HG02981 (cell line): Measurements from ENCODE around the gene SSTR5.

Source experiments
- ATAC-seq: cut with Tn5 transposase; IDR thresholded peaks from one replicate; pipeline ENCODE4 v1.9.1; 2021; ENCODE audit warnings: mild to moderate bottlenecking, moderate library complexity; ENCODE audit not compliant: unreplicated experiment

SSTR5 gene

DNA sequence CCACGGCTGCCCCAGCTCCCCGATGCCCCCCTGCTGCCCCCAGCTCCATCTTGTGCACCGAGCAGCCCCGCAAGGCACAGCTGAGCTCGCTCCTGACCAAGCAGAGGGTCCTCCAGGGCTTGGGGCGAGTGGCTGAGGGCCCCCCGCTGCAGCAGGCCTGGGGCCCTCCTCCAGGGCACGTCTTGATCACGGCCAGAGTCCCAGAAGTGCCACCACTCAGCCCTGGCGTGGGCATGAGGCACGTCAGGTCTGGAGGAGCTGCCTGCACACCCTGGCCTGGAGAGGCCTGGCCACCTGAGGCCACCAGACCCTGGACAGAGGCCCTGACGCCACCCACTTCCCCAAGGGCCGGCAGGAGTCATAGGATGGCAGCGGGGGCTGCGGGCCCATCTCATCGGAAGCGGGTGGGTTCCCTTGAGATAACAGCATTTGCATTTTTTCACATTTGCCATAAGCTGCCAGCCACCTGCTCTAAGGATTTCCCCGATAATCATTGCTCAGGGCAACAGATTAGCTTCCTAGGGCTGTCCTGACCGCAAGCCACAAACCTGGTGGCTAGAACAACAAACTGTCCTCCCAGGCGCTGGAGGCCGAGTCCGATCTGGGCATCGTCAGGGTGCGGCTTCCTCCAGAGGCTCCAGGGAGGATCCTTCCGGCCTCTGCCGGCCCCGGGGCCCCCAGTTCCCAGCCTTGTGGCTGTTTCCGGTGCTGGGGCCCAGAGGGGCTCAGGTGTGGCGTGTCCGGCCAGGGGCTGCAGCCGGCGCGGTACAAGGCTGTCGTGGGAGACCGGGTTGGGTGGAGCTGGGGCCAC, 47.4 kb downstream of the SSTR5 start:
- no peak for ATAC-seq

DNA sequence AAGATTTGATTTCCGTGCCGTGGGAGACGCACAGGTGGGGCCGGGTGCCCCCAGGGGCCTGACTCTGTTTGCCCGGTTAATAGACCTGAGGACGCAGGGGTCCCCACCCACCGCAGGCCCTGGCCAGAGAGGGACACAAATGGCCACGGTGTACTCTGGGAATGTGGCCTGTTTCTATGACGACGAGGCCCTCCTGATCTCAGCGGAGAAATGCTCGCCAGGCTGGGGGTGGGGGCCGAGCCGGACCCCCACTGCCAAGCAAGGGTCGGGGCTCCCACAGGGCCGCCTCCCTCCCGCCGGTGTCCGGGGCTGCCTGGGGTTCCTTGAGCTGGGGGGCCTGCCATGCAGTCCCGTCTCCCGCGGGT, 48.0 kb downstream of the SSTR5 start:
- no peak for ATAC-seq

DNA sequence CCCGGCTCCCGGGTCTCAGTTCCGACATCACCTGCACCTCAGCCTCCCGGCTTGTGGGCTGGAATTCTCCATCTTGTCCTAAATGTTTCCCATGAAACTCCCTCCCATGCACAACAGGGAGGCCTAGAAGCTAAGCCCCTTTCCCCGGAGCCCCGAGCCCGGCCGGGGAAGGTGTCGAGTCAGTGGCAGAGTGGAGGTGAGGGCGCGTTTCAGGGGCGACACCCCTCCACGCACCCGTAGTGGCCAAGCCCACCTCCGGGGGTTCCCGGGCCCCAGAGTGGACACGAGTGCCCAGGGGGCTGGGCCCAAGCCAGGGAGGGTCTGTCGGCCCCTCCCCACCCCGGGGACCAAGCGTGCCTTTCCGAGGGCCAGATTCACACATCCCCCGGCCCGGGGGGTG, 48.5 kb downstream of the SSTR5 start:
- no peak for ATAC-seq

DNA sequence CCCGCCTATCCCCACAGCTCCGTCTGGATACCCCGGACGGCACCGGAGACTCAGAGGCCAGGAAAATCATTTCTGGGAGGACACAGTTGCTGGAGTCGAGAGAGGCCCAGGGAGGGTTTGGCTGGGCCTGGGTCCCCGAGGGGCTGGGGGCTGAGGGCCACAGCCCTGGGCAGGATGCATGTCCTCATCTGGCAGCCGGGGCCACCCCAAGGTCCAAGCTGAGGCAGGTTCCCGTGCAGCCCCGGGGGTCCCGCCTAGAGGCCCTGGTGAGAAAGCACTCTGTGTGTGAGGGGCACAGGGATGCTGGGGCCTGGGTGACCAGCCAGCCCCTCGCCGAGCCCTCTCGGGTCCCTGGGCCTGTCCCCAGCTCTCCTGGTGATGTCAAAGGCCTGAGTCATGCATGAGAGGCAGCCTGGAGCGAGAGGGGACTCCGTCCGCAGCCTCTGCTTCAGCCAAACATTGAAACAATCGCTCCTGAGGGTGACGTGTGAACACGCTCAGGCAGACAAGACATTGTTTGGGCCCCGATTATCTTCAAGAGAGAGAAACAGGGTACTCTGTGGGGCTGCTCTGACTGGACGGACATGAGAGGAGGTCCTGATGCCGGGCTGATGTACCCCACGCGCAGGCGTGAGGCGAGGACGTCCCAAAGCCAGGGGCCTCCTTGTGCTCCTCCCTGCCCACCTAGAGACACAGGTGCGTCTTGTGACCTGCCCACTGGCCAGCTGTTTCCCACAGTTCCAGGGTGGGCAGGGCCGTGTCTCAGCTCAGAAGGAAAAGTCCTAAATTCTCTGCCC, 49.3 kb downstream of the SSTR5 start:
- no peak for ATAC-seq

DNA sequence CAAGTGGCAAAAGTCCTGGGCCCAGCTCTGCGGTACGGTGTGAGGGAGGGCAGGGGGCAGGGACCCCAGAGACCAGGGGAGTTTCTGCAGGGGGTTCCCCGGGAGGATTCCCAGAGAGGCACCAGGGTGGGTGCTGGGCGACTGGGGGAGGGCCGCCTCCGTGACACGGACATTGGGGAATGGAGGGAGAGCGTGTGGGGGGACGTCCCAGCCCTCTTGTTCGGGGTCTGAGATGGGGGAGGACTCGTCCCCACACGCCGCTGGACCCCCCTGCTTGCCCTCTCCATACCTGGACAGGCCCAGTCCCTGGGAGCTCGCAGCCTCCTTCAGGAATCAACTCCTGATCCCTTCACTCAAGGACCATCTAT, 49.8 kb downstream of the SSTR5 start:
- no peak for ATAC-seq

DNA sequence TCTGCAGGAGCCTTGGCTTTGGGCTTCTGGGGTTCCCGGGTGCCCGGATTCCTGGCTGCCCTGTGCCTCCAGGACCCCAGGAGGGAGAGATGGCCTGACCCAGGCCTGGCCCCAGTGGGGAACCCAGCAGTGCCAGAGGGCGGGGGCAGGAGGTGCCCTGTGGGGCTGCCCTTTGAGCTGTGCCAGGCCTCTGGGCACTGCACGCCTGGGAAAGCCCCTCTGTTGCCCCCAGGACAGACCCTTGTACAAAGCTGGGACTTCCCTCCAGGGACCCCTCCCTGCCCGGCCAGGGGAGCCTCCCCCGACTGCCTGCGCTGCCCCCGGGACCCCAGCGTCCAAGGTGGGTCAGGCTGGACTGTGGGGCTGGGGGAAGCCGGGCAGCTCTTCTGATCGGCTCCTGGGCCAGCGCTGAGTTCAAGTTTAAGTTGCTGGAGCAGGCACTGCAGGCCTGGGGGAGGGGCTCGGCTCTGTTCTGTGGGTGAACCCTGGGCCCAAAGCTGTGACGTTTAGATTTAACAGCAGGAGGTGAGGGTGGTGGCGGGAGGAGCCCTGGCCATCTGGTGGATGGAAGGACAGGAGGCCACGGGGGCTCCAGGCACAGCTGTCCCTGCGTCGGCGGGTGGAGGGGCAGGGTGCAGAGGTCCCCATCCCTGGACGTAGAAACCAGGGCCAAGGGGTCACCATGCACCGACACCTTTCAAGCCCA, 51.1 kb downstream of the SSTR5 start:
- ATAC-seq = no peak

DNA sequence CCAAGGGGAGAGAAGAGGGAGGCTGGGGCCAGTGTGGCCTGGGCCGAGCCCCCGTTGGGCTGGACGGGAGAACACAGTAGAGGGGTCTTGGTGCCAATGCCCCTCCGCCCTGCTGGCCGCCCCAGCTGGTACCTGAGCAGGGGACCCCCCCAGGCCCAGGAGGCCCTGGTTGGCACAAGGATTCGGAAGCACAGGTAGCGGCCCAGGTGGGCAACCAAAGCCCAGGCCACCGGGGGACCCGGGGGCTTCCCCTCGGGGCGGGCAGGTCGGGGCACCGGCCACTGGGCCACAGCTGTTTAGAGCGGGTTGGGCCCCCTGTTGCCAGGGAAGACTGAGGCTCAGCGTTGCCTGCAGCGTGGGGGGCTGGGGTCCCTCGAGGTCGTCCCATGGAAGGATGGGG, 51.7 kb downstream of the SSTR5 start:
- no peak for ATAC-seq

DNA sequence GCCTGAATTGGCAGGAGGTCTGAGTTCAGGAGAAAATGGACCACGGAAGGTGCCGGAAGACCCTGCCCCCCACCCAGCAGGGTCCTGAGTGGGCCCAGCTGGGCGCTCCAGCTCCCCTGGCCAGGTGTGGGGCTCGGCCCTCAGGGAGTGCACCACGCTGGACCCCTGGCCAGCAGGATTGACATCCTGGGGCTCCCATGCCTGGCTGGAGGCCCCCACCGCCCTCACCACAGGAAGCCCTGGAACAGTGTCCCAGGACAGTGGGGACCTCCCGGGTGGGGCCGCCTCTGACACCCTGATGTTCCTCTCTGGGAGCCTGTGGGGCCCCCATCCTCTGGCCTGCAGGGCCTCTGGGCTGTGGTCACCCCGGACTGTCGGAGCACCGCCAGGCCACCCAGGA, 52.2 kb downstream of the SSTR5 start:
- ATAC-seq = no peak

DNA sequence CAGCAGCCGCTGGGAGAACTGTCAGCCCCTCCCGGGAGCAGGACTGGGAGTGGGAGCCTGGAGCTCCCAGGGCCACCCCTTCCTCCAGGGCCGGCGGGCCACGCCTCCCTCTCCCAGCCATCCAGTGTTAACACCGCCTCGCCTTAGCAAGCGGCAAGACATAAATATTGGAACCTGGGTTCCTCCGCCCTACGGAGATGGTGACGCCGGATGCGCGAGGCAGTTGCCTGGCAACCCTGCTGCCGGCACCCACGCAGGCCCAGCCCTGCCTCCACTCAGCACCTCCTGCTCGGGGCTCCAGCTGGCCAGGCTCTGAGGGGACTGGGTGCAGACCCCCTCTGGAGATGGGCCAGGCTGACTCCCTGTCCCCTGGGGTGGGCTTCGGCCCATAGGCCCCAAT, 52.9 kb downstream of the SSTR5 start:
- ATAC-seq = no peak

DNA sequence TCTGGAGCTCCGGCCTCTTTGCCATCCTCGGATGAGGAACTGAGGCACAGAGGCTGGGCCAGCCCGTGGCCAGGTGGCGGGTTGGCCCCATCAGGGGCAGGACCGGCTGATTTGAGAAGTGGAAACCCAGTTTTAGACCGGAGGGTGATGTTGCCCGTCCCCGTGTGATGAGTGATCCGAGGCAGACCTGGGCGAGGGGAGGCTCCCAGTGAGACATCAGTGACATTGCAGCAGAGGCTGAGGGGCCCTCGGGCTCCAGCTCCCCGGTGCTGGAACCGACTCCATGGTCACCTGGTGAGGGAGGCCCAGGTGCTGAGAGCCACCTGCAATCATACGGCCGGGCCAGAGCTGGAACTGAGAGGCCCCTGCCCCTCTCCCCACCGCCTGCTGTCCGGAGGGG, 53.5 kb downstream of the SSTR5 start:
- ATAC-seq = no peak

DNA sequence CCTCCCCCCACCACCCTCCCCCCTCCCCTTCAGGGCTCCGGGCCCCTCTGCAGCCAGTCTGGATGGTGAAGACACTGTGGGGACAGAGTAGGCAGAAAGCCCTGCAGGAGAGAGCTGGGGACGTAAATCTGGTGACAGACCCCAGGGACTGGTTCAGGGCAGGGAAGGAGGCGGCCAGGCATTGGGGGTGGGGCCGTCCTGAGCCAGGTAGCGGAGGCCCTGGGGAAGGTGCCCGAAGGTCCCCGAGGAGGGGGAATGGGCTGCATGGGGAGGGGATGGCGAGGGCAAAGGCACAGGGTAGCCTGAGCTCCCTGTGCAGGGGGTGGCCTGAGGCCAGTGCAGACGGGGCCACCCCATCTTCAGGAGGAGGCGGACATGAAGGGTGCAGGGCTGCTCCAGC, 54.0 kb downstream of the SSTR5 start:
- ATAC-seq = no peak

DNA sequence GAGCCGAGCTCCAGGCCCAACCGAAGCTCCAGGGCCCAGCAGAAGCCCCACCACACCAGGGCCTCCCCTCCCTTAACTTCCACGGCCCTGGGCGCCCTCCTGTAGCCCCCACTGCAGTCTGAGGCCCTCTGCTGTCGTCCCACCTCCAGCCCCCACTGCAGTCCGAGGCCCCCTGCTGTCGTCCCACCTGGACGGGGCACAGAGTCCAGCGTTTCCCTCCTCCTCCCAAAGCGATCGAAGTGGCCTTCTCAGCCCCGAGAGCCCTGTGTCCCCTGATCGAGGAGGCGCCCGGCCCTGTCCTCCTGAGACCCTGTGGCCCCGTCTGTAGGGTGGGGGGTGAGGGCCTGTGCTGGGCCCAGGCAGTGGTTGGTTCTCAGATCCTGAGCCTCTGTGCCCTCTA, 54.6 kb downstream of the SSTR5 start:
- ATAC-seq = no peak

DNA sequence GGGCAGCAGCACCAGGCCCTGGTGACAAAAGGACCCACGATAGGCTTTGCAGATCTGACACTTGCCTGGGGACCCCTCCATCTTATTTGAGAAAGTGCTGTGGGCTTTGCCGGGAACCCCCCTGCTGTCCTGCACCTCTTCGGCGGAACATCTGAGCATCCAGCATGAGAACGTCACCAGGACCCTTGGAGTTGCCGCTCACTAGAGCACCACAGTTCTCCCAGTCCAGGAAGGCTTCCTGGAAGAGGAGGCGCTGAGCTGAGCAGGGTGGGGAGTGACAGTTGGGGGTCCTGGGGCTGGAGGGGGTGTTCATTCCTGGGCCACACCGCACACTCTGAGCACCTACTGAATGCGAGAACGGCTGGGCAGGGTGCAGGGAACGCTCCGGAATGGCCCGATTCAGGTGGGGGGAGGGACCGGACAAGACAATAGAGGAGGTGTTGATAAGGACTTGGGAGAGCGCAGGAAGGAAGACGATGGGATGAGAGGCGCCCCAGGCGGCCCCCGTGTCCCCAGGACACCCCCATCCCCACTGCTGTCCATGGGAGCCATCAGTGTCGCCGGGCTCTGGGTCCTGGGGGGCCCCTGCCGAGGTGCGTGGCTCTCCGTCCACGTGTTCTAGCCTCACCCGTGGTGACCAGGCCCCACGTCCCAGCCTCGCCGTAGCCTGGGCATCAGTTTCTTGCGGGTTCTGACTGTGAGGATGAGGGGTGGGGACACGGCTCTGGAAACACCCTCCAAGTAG, 55.6 kb downstream of the SSTR5 start:
- ATAC-seq = no peak

DNA sequence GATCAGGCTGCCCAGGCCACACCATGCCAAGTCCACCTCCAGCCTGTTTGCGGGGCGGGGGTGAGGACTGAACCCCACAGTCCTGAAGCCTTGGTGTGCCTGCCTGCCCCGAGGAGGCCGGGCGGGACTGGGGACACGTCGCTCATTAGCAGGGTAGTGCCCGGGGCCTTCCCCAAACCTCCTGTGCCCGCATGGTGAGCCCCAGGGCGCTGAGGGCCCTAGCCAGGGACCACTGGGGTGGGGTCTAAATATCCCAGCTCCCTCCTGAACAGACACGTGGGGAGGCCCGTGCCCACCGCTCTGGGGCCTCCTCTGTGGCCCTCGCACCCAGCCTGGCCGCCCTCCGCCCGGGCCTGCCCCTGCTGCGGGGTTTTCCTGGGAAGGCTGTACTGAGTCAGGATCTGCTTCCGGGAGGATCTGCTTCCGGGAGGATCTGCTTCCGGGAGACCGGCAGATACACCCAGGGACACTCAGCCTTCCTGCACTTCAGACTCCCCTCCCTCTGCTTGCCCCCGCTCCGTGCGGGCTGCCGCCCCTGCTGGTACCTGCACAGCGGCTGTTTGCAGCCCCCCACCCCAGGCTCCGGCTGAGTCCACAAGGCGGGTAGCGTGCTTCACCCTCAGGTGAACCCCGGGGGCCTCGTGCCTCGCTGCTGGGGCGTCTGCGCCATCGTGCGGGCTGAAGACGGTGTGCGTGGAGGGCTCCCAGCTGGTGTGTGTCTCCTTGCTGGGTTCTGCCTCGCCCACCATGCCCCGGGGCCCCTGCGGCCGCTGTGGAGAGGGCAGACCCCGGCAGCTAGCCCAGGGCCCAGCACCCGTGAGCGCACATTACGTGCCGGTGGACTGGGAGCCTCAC, 56.8 kb downstream of the SSTR5 start:
- ATAC-seq = no peak

DNA sequence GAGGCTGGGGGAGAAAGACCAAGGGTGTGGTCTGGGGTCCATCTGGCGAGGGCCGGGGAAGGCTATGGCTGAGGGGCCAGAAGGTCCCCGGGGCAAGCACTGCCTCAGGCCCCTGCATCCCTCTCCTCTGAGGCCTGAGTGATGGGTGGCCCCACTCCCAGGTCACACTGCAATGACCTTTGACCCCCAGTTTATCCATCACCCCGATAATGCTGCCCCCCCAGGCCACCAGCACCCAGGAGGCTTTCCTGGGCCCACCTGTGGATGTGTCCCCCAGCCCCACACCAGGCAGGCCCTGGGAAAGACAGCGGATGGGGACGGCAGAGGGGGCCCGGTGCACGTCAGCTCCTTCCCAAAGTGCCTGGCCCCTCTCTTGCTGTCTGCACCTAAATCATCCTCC, 57.8 kb downstream of the SSTR5 start:
- ATAC-seq = no peak
